HepG2 (cell line): ENCODE measurements around the gene HP1BP3. TPM values are rescaled to one million over a fixed set of nuclear protein-coding genes. Genes with fewer than 3 reads are reported as not detected.

ENCODE experiments used
- ATAC-seq: fragments of 200-7000 bp; cut with Tn5 transposase; 3 replicates; pipeline ENCODE4 v1.9.1; 2020; ENCODE audit warnings: mild to moderate bottlenecking, moderate library complexity
- BruUV-seq: library from RNA; stranded (reverse); fragments of 400-500 nt; replicated peaks from 2 replicates; lab custom pipeline; 2021; lab: Mats Ljungman, UMichigan
- CTCF ChIA-PET: fragments of 300-600 bp; formaldehyde crosslinking; extraction: SDS; loops from one replicate; lab custom pipeline; 2021; ENCODE audit warnings: low total read pairs, inconsistent platforms, low intra/inter-chr PET ratio; lab: Yijun Ruan, JAX
- POLR2A ChIA-PET: fragments of 350-600 bp; sonication (Branson Sonifier 250); formaldehyde crosslinking; loops from one replicate; lab custom pipeline; 2020; ENCODE audit warnings: antibody characterized with exemption, inconsistent platforms; lab: Yijun Ruan, JAX
- DNase-seq: peaks from one replicate; pipeline ENCODE4 v3.0.0-alpha.2; 2015; ENCODE audit warnings: low spot score
- FAIRE-seq: peaks from 3 replicates; lab custom pipeline; 2011; peaks lifted over from hg19 to GRCh38; lab: Jason Lieb, UNC
- H2AFZ ChIP-seq: one replicate; pipeline ENCODE4 v1.6.1; 2011; ENCODE audit warnings: low read length, inconsistent platforms
- H3K27ac ChIP-seq: fragments of 300-600 bp; 3 replicates; pipeline ENCODE4 v1.8.0; 2011; ENCODE audit warnings: mixed run types, mild to moderate bottlenecking, mixed read lengths, low read length, inconsistent platforms; ENCODE audit not compliant: insufficient read depth; ENCODE audit errors: extremely low read length
- H3K27me3 ChIP-seq, 2 experiments: fragments of 200-600 bp in 1 of 2; 2 replicates in 1 of 2; 3 replicates in 1 of 2; pipeline versions ENCODE4 v1.6.0 to v1.8.0; 2011; ENCODE audit warnings: low read length in 2 of 2, mild to moderate bottlenecking in 2 of 2, moderate library complexity in 2 of 2, inconsistent platforms in 1 of 2; ENCODE audit not compliant: insufficient read depth in 2 of 2, control insufficient read depth in 1 of 2
- H3K36me3 ChIP-seq, 2 experiments: fragments of 200-600 bp in 1 of 2; replicated peaks in 1 of 2; 2 replicates in 1 of 2; 3 replicates in 1 of 2; pipeline versions ENCODE4 v1.5.1 to v1.8.0; 2011; ENCODE audit warnings: low read length in 2 of 2, inconsistent platforms in 1 of 2; ENCODE audit not compliant: insufficient read depth in 2 of 2, control insufficient read depth in 1 of 2
- H3K4me1 ChIP-seq: 2 replicates; pipeline ENCODE4 v1.5.1; 2012; ENCODE audit warnings: low read length, inconsistent platforms; ENCODE audit not compliant: insufficient read depth
- H3K4me2 ChIP-seq: 2 replicates; pipeline ENCODE4 v1.6.0; 2011; ENCODE audit warnings: low read depth, low read length, inconsistent platforms
- H3K4me3 ChIP-seq, 3 experiments: fragments of 200-600 bp in 1 of 3; sonication (generic), shearing (Covaris generic) in 1 of 3; replicated peaks in 1 of 3; 2 replicates each; pipeline ENCODE4 v1.5.1; 2011 to 2016; ENCODE audit warnings: low read length in 3 of 3, inconsistent platforms in 2 of 3, low read depth in 2 of 3, mild to moderate bottlenecking in 2 of 3, control low read depth in 1 of 3, mixed read lengths in 1 of 3; ENCODE audit not compliant: insufficient read depth in 1 of 3
- H3K79me2 ChIP-seq: one replicate; pipeline ENCODE4 v1.6.1; 2011; ENCODE audit warnings: low read length, inconsistent platforms; ENCODE audit not compliant: insufficient read depth
- H3K9ac ChIP-seq: 2 replicates; pipeline ENCODE4 v1.6.0; 2011; ENCODE audit warnings: mild to moderate bottlenecking, low read depth, low read length, inconsistent platforms; ENCODE audit not compliant: insufficient read depth
- H3K9me3 ChIP-seq: 2 replicates; pipeline ENCODE4 v1.5.1; 2012; ENCODE audit warnings: mild to moderate bottlenecking, low read length
- H4K20me1 ChIP-seq: 2 replicates; pipeline ENCODE4 v1.6.0; 2011; ENCODE audit warnings: inconsistent platforms, mild to moderate bottlenecking, low read length, moderate library complexity; ENCODE audit not compliant: insufficient read depth
- KAT7 ChIP-seq: IDR thresholded peaks from 2 replicates; pipeline ENCODE4 v1.6.1; 2018; ENCODE audit warnings: borderline replicate concordance, missing compliant biosample characterization
- SAFB2 ChIP-seq: sonication (generic); formaldehyde crosslinking; IDR thresholded peaks from 2 replicates; pipeline ENCODE4 v1.5.1; 2020; ENCODE audit warnings: missing genetic modification reagents, low read depth, mild to moderate bottlenecking, borderline replicate concordance
- ZNF629 ChIP-seq: sonication (generic); formaldehyde crosslinking; conservative IDR thresholded peaks from 2 replicates; pipeline ENCODE4 v1.5.0; 2020; ENCODE audit warnings: missing genetic modification reagents
- WGBS: methylation state at CpG from one replicate; pipeline ENCODE4 v1.1.6; 2017; ENCODE audit warnings: low lambda C conversion rate; 5-methylcytosine and 5-hydroxymethylcytosine counted together
- in situ Hi-C: cut with HindIII; loops from 2 replicates; pipeline ENCODE4 v1.10.0; 2017; ENCODE audit warnings: low pct_unique_long_range_greater_than_20kb; ENCODE audit not compliant: extremely low pct_ligation_motif_present
- intact Hi-C: fragments of 100-400 bp; cut with micrococcal nuclease; formaldehyde crosslinking; loops from one replicate; pipeline ENCODE4 v1.10.0; 2022; ENCODE audit not compliant: unreplicated experiment
- polyA plus RNA-seq, 8 experiments: library from polyadenylated mRNA; depleted of rRNA in 3 of 8; stranded (reverse) in 7 of 8; unstranded in 1 of 8; fragments of >200 nt; fragmentation: Illumina TruSeq in 4 of 8; extraction: Trizol in 4 of 8; gene quantifications; 2 replicates each; pipeline versions ENCODE4 v1.2.1 to v1.2.3, GENCODE V29; 2011 to 2016; ENCODE audit warnings: low read depth in 4 of 8, missing spikeins in 1 of 8, mixed read lengths in 1 of 8; ENCODE audit not compliant: insufficient read depth in 1 of 8
- total RNA-seq, 5 experiments: library from RNA; depleted of rRNA; stranded (reverse); fragments of >200 nt; fragmentation: Illumina TruSeq; extraction: Trizol; gene quantifications; 2 replicates each; pipeline ENCODE4 v1.2.3, GENCODE V29; 2016; ENCODE audit warnings: low read depth in 1 of 5

HP1BP3 gene
- total and polyA plus RNA-seq, 2 of the 13 experiments (the other 11 are each of a cell fraction or from before 2014, with no cell fraction given): 98.5 to 137 TPM

GRCh38 chr1:20709868-20710267 lies 77.2 kb downstream of the HP1BP3 start:
- H2AFZ ChIP-seq: no peak overlapping the region
- ChIA-PET CTCF (no interaction called here), POLR2A (no interaction called here)
- in situ Hi-C loops (no loop called here), intact Hi-C loops (no loop called here)
- 0 out of 5 replicates have a peak, but pooled peaks cover 0 to 3% of the 10 kb centered on the region in 2 experiments for H3K27me3 ChIP-seq
- no peak overlapping the region for H3K4me3 ChIP-seq
- no peaks in the 10 kb centered on the region for H3K9me3 ChIP-seq
- no peak overlapping the region for H3K27ac ChIP-seq
- no CpG with 5 or more reads among the region's 3 CpGs for WGBS
- FAIRE-seq (no peak), ATAC-seq (no peak), DNase-seq (no peak)
- peaks cover 27% of the 10 kb centered on the region for H3K4me1 ChIP-seq
- H4K20me1 ChIP-seq: no peaks in the 10 kb centered on the region
- no peak overlapping the region for H3K4me2 ChIP-seq
- no TSS peak for BruUV-seq
- TF ChIP-seq SAFB2 (CRISPR knock-in tag): no peak
- peak; percentile 88 for TF ChIP-seq ZNF629 (CRISPR knock-in tag)
- H3K36me3 ChIP-seq: no peaks in the 10 kb centered on the region
- no peak overlapping the region for H3K9ac ChIP-seq
- no peaks in the 10 kb centered on the region for H3K79me2 ChIP-seq

GRCh38 chr1:20708891-20709290 lies 78.2 kb downstream of the HP1BP3 start:
- no peak for TF ChIP-seq KAT7 (CRISPR knock-in tag)
- peak; percentile 61 for TF ChIP-seq ZNF629 (CRISPR knock-in tag)
- no peak for ATAC-seq
- H3K27ac ChIP-seq: no peak overlapping the region
- no peaks in the 10 kb centered on the region for H3K36me3 ChIP-seq
- H3K9ac ChIP-seq: no peak overlapping the region
- H4K20me1 ChIP-seq: no peaks in the 10 kb centered on the region
- no peaks in the 10 kb centered on the region for H3K9me3 ChIP-seq
- intact Hi-C loops: no loop called here
- 33% methylated on average over 4 of the region's 5 CpGs for WGBS
- DNase-seq: no peak
- no peaks in the 10 kb centered on the region for H3K79me2 ChIP-seq
- CTCF ChIA-PET: no interaction called here
- FAIRE-seq: no peak
- no peak overlapping the region for H3K4me2 ChIP-seq
- in situ Hi-C loops: no loop called here
- H3K27me3 ChIP-seq: 0 out of 5 replicates have a peak, but pooled peaks cover 0 to 3% of the 10 kb centered on the region in 2 experiments
- H3K4me1 ChIP-seq: peaks cover 26% of the 10 kb centered on the region
- no peak overlapping the region for H2AFZ ChIP-seq
- BruUV-seq: no TSS peak
- no peak overlapping the region for H3K4me3 ChIP-seq
- POLR2A ChIA-PET: no interaction called here
